HuH-7.5 (cell line): ENCODE data around the gene MARK3.

Source experiments
- DNase-seq: peaks from one replicate; pipeline ENCODE4 v3.0.0; 2011; ENCODE audit warnings: low spot score

The MARK3 gene

GRCh38 chr14:103436533-103436932, 51.3 kb downstream of the MARK3 start:
- DNase-seq = no peak

- DNase-seq = no peak
Observed at GRCh38 chr14:103442288-103442687, 57.1 kb downstream of the MARK3 start.

GRCh38 chr14:103443111-103443510, 57.9 kb downstream of the MARK3 start:
- no peak for DNase-seq

GRCh38 chr14:103444837-103445524, 59.8 kb downstream of the MARK3 start:
- DNase-seq = no peak

GRCh38 chr14:103445806-103446205, 60.6 kb downstream of the MARK3 start:
- no peak for DNase-seq

- no peak for DNase-seq
Observed at GRCh38 chr14:103448097-103448496, 62.9 kb downstream of the MARK3 start.

- DNase-seq = no peak
Observed at GRCh38 chr14:103449634-103450161, 64.5 kb downstream of the MARK3 start.

- no peak for DNase-seq
Observed at GRCh38 chr14:103450416-103450815, 65.2 kb downstream of the MARK3 start.

GRCh38 chr14:103451401-103451800, 66.2 kb downstream of the MARK3 start:
- DNase-seq = no peak

- DNase-seq = no peak
Observed at GRCh38 chr14:103453791-103454190, 68.6 kb downstream of the MARK3 start.

GRCh38 chr14:103456167-103456835, 71.1 kb downstream of the MARK3 start:
- DNase-seq = no peak

GRCh38 chr14:103460415-103460814, 75.2 kb downstream of the MARK3 start:
- DNase-seq = no peak

- no peak for DNase-seq
Observed at GRCh38 chr14:103463149-103463548, 77.9 kb downstream of the MARK3 start.

- no peak for DNase-seq
Observed at GRCh38 chr14:103463851-103464250, 78.6 kb downstream of the MARK3 start.

- no peak for DNase-seq
Observed at GRCh38 chr14:103472939-103473338, 87.7 kb downstream of the MARK3 start.

- no peak for DNase-seq
Observed at GRCh38 chr14:103474893-103475292, 89.7 kb downstream of the MARK3 start.

- no peak for DNase-seq
Observed at GRCh38 chr14:103476065-103476464, 90.8 kb downstream of the MARK3 start.

GRCh38 chr14:103476631-103477030, 91.4 kb downstream of the MARK3 start:
- DNase-seq = no peak

GRCh38 chr14:103480595-103480994, 95.4 kb downstream of the MARK3 start:
- no peak for DNase-seq

- DNase-seq = no peak
Observed at GRCh38 chr14:103483600-103483999, 98.4 kb downstream of the MARK3 start.

- DNase-seq = no peak
Observed at GRCh38 chr14:103485504-103485903, 100.3 kb downstream of the MARK3 start.

GRCh38 chr14:103488071-103488470, 102.9 kb downstream of the MARK3 start:
- DNase-seq = no peak

GRCh38 chr14:103488960-103489359, 103.7 kb downstream of the MARK3 start:
- no peak for DNase-seq

- DNase-seq = no peak
Observed at GRCh38 chr14:103489621-103490020, 104.4 kb downstream of the MARK3 start.
